ENCODE measurements around the gene JPH3.
"Not testable (repeated sequence)": the region's sequence is repeated elsewhere in the genome, so short reads cannot be mapped to it uniquely, and the experiment has no call there.

Gene JPH3

DNA sequence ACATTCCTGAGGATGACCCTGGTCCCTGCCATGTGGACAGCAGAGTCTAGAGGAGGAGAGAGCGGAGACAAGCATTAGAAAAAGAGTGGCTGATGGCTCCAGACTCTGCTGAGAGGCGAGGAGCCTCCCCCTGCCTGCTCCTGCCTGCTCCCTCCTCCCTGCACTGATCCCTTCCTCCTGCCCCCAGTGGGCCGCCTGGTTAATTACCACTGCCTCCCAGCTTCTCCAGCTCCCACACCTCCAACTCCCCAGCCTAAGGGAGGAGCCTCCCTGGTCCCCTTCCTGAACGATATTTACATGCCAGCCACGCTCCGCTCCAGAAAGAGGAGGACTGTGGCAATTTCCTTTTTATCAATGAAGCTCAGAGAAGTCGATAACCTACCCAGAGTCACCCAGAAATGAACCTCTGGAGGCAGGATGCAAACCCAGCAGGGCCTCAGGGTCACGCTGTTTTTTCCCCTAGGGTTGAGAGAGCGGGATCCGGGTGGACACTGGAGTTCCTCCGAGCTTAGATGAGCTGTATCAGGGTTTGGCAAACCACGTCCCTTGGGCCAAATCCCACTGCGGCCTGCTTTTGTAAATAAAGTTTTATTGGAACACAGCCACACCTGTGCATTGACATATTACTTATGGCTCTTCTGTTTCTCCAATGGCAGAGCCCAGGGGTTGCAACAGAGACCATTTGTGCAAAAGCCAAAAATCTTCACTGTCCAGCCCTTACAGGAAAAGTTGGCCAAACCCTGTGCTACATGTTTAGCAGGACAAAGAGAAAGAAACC is 27.1 kb upstream of the JPH3 start:
- DNase-seq = no peak

DNA sequence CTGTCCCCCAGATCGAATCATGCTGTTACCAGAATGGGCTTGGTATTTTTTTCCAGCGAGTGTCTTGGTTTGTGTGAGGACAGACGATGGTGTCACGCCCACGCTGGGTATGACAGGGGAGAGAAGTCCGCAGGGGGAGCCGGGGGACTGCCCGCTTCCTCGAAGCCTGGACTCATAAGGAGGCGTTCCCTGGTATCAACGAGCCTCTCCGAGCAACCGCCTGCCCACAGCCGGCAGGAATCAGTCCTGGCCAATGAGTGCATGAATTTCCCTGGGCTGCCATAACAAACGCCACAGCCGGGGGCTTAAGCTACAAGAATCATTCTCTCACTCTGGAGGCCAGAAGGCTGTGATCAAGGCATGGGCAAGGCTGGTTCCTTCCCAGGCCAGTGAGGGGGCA is 26.1 kb upstream of the JPH3 start:
- DNase-seq = no peak

DNA sequence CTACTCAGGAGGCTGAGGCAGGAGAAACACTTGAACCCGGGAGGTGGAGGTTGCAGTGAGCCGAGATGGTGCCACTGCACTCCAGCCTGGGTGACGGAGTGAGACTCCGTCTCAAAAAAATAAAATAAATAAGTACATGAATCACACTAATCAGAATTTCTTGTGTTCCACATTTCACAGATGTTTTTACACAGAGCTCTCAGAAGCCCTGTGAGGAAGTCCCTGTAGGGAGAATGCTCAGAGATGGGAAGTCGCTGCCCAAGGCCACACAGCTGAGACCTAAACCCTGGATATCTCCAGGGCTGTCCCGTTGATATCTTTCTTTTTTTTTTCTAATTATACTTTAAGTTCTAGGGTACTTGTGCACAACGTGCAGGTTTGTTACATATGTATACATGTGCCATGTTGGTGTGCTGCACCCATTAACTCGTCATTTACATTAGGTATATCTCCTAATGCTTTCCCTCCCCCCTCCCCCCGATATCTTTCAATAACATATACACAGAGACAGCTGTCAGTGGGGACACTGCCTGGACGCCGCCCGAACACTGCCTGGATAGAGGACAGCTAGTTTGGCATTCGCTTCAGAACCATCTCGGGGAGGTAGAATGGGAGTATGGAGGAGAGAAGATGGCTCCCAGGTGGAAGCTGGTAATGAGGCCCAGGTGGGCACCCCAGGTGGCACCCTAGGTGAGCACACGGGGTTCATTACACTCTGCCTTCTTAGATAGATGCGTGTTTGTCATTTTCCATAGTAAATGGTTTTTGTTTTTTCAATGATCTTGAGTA is 24.0 kb upstream of the JPH3 start:
- not testable (repeated sequence) for DNase-seq

DNA sequence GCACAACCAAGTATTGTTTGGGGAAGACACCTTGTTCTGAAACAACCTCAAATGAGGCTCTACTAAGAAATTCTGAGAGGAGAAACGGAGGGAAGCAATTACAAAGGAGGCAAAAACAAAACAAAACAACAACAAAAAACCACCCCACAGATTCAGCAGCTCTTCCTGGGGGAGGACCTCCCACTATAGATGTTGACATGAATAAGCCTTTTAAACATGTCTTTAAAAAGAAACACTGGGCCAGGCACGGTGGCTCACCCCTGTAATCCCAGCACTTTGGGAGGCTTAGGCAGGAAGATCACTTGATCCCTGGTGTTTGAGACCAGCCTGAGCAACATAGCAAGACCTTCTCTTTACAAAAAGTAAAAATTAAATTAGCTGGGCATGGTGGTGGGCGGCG is 22.6 kb upstream of the JPH3 start:
- no peak for DNase-seq

DNA sequence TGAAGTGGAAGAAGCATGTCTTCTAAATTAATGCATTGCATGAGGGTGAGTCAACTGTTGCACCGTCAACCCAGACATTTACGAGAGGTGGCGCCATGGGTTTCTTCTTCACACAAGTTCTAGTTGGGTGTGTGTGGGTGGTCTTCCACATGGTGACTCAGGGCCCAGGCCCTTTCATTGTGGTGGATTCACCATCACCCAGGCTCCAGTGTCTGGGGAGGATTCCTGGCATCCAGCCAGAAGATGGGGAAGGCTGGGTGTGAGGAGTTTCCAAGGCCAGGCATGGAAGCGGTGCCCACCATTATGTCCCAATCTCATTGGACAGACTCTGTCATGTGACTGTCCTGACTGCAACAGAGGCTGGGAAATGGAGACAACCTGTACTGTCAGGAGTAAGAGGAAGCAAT is 21.4 kb upstream of the JPH3 start:
- DNase-seq = no peak

- no peak for DNase-seq
Observed at GRCh38 chr16:87581857-87582215, 20.5 kb upstream of the JPH3 start.

DNA sequence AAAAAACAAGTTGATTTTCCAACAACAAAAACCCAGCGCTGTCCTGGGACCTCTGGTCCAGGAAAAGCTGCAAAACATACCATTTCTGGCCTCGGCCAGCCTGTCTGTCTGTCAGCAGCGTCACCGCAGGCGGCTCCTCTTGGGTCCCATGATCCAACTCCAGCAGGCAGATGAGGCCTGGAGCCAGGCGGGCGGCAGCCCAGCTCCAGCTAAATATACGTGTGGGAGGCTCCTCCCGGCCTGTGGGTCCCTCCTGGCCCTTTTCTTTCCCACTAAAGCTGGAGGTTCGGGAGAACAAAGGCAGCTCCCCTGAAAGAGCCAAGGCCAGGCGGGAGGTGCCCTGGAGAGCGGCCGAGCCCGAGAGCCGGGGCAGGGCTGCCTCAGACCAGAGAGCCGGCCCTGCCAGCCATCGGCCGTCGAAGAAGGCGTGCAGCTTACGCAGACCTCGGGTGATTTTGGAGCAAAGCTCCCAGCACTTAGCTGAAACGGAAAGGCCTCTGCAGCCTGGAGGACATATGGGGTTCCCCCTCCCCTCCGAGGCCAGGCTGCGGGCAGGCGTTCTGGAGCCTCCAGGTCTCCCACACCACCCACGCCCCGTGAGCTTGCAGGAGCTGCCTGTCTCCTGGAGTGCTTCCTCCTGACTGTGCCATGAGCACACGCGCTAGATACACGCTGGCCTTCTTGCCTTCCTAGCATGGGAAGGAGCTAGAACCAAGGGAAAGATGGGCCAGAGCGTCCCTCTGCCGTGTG is 19.9 kb upstream of the JPH3 start:
- no peak for DNase-seq

DNA sequence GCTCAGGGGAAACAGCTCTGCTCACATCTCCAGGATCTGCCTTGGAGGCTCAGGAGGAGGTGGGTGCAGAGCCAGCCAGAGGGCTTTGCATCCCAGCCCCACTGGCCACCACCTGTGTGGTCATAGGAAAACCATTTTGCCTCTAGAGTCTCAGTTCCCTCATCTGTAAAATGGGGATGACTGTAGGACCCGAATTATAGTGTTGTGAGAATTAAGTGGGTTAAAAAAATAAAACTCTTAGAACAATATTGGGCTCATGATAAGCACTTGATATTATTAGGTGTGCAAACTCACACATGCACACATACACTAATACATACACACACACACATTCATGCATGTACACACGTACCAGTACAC is 19.4 kb upstream of the JPH3 start:
- no peak for DNase-seq

DNA sequence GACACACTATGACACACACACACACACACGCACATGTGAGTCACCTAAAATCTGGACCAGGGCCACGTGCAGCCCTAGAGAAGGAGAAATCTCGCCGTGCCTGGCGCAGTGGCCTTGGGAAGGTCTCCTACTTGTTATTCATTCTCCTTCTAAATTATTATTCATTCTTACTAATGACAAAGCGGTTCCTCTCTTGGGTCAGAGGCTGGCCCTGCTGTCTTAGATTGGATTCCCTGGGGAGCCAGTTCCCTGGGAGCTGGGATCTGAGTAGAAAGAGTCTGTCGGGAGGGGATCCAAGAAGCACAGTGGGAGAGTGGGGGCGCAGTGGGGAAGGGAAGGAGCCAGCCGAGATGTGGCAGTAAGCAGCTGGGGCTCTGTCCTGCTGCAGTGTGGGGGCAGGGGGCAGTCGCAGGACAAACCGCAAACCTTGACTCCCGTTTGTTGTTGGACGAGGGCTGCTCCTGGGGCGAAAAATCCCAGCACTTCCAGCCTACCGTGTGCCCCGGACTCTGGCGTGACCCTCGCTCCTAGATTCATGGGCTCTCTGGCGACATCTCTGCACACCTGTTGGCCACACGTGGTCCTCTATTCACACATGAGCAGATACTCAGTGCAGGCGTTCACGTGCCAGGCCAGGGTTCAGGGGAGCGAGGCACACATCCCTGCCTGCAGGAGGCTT is 18.7 kb upstream of the JPH3 start:
- DNase-seq = no peak

GRCh38 chr16:87584271-87584670 is 18.0 kb upstream of the JPH3 start:
- no peak for DNase-seq

DNA sequence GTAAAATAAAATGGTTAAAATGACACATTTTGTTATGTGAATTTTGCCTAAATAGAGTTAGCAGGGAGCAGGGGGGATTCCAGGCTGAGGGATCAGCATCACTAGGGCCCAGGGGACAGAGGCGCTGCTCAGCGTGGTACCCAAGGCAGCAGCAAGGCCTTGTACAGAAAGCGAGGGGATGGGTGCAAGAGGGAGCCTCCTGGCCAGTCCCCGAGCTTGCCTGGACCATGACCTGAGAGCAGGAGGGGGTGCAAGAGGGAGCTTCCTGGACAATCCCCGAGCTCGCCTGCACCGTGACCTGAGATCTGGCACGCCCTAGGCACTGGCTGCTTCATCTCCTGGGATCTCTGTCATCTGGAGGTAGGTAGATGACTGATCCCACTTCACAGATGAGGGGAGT is 17.3 kb upstream of the JPH3 start:
- no peak for DNase-seq

DNA sequence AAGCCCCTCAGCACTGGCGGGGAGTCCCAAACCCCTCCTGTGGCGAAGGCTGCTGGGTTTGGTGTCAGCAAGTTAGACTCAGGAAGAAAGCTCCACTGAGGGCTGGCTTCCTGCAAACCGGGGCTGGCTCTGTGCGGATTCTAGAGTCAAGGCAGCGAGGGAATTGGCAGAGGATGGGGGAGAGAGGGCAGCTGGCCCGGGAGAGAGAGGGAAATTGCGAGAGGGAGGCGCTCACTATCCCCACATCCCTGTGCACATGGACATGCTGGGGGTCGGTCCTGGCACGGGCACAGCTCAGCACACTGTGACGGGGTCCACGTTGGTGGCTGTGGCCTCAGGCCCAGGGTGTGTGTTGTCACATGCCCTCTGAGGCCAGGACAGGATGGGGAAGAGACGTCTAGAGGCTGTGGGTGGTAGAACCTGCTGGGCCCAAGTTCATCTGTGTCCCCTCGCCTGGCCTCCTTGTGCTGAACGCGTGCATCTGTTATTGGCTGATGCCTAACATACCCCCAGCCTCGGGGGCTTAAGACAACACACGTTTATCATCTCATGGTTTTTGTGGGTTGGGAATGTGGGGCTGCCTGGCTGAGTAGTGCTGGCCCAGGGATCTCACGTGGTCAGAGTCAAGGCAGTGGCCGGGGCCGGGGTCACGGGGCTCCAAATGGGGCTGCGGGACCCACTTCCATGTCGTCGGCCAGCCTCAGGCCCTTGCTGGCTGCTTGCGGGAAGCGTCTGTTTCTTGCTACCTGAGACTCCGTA is 16.7 kb upstream of the JPH3 start:
- DNase-seq = no peak

- DNase-seq = no peak
Observed at GRCh38 chr16:87586201-87586782, 16.0 kb upstream of the JPH3 start.

- DNase-seq = no peak
Observed at GRCh38 chr16:87587636-87588035, 14.7 kb upstream of the JPH3 start.

- no peak for DNase-seq
Observed at GRCh38 chr16:87592018-87592712, 10.1 kb upstream of the JPH3 start.

- DNase-seq = no peak
Observed at GRCh38 chr16:87593710-87594258, 8.5 kb upstream of the JPH3 start.

- DNase-seq = no peak
Observed at GRCh38 chr16:87595712-87596111, 6.6 kb upstream of the JPH3 start.

GRCh38 chr16:87597324-87597830 is 4.9 kb upstream of the JPH3 start:
- no peak for DNase-seq

- no peak for DNase-seq
Observed at GRCh38 chr16:87598431-87598830, 3.9 kb upstream of the JPH3 start.

- no peak for DNase-seq
Observed at GRCh38 chr16:87600246-87600645, 2.1 kb upstream of the JPH3 start.

GRCh38 chr16:87601401-87601981 is 817 bp upstream of the JPH3 start:
- DNase-seq = no peak

Data from NCI-H1092 treated with DMSO at 0.1 percent for 48 hours (cell line).